Neuron (in vitro differentiated cells): Measurements from ENCODE around the gene C1QTNF1.

Experiments used
- H2AFZ ChIP-seq: one replicate; pipeline ENCODE4 v1.6.1; 2013; ENCODE audit warnings: low read depth, mild to moderate bottlenecking, inconsistent platforms, low read length, moderate library complexity
- H3K27me3 ChIP-seq: one replicate; pipeline ENCODE4 v1.6.1; 2013; ENCODE audit warnings: low read length; ENCODE audit not compliant: insufficient read depth
- H3K36me3 ChIP-seq: one replicate; pipeline ENCODE4 v1.6.1; 2013; ENCODE audit warnings: low read length; ENCODE audit not compliant: insufficient read depth
- H3K4me1 ChIP-seq: one replicate; pipeline ENCODE4 v1.6.1; 2013; ENCODE audit warnings: low read length; ENCODE audit not compliant: insufficient read depth
- H3K4me3 ChIP-seq: 2 replicates; pipeline ENCODE4 v1.5.1; 2013; ENCODE audit warnings: mild to moderate bottlenecking, low read length, moderate library complexity
- H3K9me3 ChIP-seq: one replicate; pipeline ENCODE4 v1.6.1; 2013; ENCODE audit warnings: low read length

C1QTNF1 gene

DNA sequence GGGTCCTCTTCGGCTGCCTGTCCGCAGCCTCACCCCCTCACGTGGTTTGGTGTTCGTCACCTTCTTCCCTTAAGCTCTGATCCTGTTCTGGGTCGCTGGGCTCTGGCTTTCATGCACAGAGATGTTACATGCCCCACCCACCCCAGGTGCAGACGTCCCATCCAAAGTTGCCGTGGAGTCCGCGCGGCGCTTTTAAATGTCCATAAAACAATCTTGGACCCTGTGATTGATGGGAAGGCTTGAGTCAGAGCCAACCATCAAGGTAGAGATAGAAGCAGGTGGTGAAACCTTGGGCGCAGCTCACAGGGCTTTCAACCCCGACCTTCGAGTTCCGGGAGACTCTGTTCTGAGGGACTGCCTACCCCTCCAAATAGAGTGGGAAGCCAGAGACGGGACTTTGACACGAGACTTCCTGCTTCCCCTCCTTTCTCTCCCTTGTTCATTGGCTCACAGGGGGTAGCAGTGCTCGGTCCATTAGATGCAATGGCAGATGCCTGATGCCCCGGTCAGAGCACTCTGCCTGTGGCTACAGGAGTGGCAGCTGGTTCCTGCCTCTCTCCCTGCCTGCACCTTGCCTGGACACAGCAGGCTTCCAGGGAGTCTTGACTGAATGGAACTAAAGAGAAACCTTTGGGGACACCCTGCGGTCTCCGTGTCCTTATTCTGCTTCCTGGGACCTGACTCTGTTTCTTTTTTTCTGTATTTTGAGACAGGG, 54.7 kb downstream of the C1QTNF1 start:
- no peaks in the 10 kb centered on the region for H3K27me3 ChIP-seq
- peaks cover 27% of the 10 kb centered on the region for H3K36me3 ChIP-seq
- no peak overlapping the region for H3K4me3 ChIP-seq
- H3K4me1 ChIP-seq: peaks cover 8% of the 10 kb centered on the region
- H2AFZ ChIP-seq: no peak overlapping the region
- no peaks in the 10 kb centered on the region for H3K9me3 ChIP-seq

GRCh38 chr17:79079421-79080200, 55.6 kb downstream of the C1QTNF1 start:
- Histone ChIP-seq H2AFZ (no peak overlapping the region), H3K4me3 (no peak overlapping the region), H3K36me3 (peaks cover 29% of the 10 kb centered on the region), H3K4me1 (peaks cover 8% of the 10 kb centered on the region), H3K27me3 (no peaks in the 10 kb centered on the region), H3K9me3 (no peaks in the 10 kb centered on the region)

GRCh38 chr17:79080349-79080748, 56.4 kb downstream of the C1QTNF1 start:
- no peak overlapping the region for H3K4me3 ChIP-seq
- H2AFZ ChIP-seq: no peak overlapping the region
- peaks cover 34% of the 10 kb centered on the region for H3K36me3 ChIP-seq
- no peaks in the 10 kb centered on the region for H3K9me3 ChIP-seq
- no peaks in the 10 kb centered on the region for H3K27me3 ChIP-seq
- peaks cover 7% of the 10 kb centered on the region for H3K4me1 ChIP-seq

GRCh38 chr17:79080761-79081290, 56.9 kb downstream of the C1QTNF1 start:
- Histone ChIP-seq H3K9me3 (no peaks in the 10 kb centered on the region), H3K4me1 (peaks cover 2% of the 10 kb centered on the region), H3K4me3 (no peak overlapping the region), H3K27me3 (no peaks in the 10 kb centered on the region), H2AFZ (no peak overlapping the region), H3K36me3 (peaks cover 37% of the 10 kb centered on the region)

DNA sequence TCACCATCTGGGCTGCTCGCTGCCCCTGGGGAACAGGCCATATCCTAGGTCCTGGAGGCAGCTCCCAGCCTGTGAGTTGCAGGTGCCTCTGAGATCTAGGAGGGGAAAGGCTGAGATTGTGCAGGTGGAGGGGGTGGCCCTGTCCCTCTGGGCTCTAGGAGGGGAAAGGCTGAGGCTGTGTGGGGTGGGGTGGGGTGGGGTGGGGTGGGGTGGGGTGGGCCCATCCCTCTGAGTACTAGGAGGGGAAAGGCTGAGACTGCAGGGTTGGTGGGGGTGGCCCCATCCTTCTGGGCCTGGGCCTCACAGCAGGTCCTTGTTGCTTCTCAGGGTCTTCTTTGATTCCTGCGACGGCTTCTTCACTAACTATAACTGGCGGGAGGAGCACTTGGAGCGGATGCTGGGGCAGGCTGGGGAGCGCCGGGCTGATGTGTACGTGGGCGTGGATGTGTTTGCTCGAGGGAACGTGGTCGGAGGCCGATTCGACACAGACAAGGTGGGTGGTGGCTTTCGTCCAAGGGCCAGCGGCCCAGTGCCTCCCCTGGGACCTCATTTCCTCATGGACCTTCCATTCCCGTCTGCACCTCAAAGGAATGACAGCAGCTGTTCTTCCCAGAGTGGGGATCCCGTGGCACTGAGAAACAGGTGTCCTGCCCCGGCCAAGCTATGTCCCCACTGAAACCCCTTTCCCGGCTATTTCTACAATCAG, 57.8 kb downstream of the C1QTNF1 start:
- no peaks in the 10 kb centered on the region for H3K4me1 ChIP-seq
- no peak overlapping the region for H3K4me3 ChIP-seq
- H3K9me3 ChIP-seq: no peaks in the 10 kb centered on the region
- H3K36me3 ChIP-seq: peaks cover 41% of the 10 kb centered on the region
- no peak overlapping the region for H2AFZ ChIP-seq
- H3K27me3 ChIP-seq: no peaks in the 10 kb centered on the region

DNA sequence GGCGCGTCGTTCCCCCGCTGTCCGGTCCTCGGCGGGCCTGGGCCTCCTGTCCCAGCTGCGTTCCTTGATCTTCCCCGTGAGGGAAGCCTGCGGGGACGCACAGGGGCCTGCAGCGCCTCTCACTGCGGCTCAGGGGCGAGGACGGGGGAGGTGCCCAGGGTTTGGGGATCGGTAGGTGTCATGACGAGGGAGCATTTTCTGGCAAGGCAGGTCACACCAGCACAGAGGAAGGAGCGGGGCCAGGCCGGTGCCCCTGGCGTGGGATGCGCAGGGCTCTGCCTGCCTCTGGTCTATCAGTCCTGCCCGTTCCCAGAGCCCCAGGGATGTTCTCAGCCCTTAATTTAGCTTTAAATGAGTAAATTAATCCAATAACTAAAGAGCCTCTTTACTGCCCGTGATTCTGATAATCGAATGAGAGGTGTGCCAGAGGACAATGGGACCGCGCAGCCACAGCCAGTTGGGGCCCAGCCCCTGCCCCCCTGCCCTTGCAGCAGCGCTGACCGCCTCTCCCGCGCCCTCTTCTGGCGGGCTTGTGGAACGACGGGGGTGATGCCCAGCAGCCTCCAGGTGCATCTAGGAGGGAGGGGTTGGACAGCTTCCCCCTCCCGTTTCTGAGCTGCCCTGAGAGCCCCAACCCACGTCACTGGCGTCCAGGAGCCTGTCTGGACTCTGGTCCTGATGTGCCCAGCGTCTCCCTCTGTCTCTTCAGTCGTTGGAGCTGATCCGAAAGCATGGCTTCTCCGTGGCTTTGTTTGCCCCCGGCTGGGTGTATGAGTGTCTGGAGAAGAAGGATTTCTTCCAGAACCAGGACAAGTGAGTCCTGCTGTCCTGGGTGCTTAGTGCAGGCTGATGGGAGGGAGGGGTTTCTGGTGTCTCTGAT, 58.6 kb downstream of the C1QTNF1 start:
- Histone ChIP-seq H3K36me3 (peaks cover 46% of the 10 kb centered on the region), H3K4me3 (no peak overlapping the region), H3K9me3 (no peaks in the 10 kb centered on the region), H3K4me1 (no peaks in the 10 kb centered on the region), H2AFZ (no peak overlapping the region), H3K27me3 (no peaks in the 10 kb centered on the region)

DNA sequence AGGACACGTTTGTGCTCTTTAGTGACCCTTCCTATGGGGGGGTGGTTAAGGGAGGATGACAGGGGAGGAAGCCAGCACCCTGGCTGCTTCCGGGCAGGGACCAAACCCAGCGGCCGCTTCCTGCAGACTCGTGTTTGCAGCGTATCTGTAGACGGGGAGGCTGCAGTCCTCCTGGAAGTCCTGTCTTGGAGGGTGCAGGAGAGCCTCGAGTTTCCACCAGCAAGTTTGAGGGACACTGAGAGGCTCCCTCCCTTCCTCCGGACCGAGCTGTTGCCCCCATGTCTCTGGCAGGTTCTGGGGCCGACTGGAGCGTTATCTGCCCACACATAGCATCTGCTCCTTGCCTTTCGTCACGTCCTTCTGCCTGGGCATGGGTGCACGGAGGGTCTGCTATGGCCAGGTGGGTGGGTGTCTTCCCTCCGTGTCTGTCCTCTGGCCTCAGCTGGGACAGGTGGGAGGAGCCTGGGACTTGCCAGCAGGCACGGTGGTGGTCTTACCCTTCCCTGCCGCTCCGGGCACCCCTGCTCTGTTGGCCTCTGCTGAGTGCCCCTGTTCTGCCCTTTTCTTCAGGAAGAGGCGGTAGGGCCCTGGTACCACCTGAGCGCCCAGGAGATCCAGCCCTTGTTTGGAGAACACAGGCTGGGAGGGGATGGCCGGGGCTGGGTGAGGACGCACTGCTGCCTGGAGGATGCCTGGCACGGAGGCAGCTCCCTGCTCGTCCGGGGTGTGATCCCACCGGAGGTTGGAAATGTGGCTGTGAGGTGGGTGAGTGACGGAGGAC, 59.4 kb downstream of the C1QTNF1 start:
- H3K4me3 ChIP-seq: no peak overlapping the region
- no peak overlapping the region for H2AFZ ChIP-seq
- H3K27me3 ChIP-seq: no peaks in the 10 kb centered on the region
- H3K36me3 ChIP-seq: peaks cover 46% of the 10 kb centered on the region
- H3K9me3 ChIP-seq: no peaks in the 10 kb centered on the region
- no peaks in the 10 kb centered on the region for H3K4me1 ChIP-seq

DNA sequence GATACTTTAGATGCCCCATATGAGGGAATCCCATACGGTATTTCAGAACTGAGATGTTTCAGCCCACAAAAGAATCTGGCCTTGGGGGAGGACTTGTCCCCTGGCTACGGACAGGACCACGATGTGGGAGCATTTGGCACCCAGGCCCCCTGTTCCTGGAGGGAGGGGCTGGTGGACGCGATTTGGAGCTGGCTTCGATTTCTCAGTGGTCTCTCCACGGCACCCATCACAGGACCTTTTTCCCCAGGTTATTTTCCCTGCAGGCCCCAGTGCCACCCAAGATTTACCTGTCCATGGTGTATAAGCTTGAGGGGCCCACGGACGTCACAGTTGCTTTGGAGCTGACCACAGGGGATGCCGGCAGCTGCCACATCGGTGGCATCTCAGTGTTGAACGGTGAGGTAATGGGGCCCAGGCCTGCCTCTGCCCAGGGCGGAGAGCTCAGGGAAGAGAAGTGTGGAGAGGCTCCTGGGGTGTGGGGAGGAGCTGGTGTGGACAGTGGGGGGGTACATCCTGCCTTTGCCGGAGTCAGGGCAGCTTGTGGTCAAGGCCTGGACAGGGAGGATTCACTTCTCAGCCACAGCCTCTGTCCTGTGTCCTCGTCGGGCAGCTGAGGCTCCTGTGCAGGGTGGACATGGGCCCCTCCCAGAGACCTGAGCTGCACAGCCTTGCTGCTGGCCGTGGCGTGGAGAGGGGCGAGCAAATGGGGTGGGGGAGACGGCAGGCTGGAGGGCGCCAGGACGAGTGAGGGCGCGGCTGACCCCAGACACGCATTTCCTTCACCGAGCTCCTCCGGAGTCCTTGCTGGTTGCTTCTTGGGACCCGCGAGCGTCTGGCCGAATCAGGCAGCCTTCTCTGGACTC, 60.6 kb downstream of the C1QTNF1 start:
- Histone ChIP-seq H3K4me3 (no peak overlapping the region), H2AFZ (no peak overlapping the region), H3K36me3 (peaks cover 38% of the 10 kb centered on the region), H3K27me3 (no peaks in the 10 kb centered on the region), H3K4me1 (no peaks in the 10 kb centered on the region), H3K9me3 (no peaks in the 10 kb centered on the region)

GRCh38 chr17:79085154-79085920, 61.4 kb downstream of the C1QTNF1 start:
- no peak overlapping the region for H2AFZ ChIP-seq
- peaks cover 33% of the 10 kb centered on the region for H3K36me3 ChIP-seq
- no peaks in the 10 kb centered on the region for H3K9me3 ChIP-seq
- no peaks in the 10 kb centered on the region for H3K4me1 ChIP-seq
- no peaks in the 10 kb centered on the region for H3K27me3 ChIP-seq
- H3K4me3 ChIP-seq: no peak overlapping the region

GRCh38 chr17:79085921-79086551, 62.1 kb downstream of the C1QTNF1 start:
- Histone ChIP-seq H3K27me3 (no peaks in the 10 kb centered on the region), H3K9me3 (no peaks in the 10 kb centered on the region), H2AFZ (no peak overlapping the region), H3K4me3 (no peak overlapping the region), H3K4me1 (no peaks in the 10 kb centered on the region), H3K36me3 (peaks cover 29% of the 10 kb centered on the region)
